Neuron (in vitro differentiated cells): ENCODE results near the gene BEST3.

Experiments used
- H2AFZ ChIP-seq: one replicate; pipeline ENCODE4 v1.6.1; 2013; ENCODE audit warnings: low read depth, mild to moderate bottlenecking, inconsistent platforms, low read length, moderate library complexity
- H3K27me3 ChIP-seq: one replicate; pipeline ENCODE4 v1.6.1; 2013; ENCODE audit warnings: low read length; ENCODE audit not compliant: insufficient read depth
- H3K36me3 ChIP-seq: one replicate; pipeline ENCODE4 v1.6.1; 2013; ENCODE audit warnings: low read length; ENCODE audit not compliant: insufficient read depth
- H3K4me1 ChIP-seq: one replicate; pipeline ENCODE4 v1.6.1; 2013; ENCODE audit warnings: low read length; ENCODE audit not compliant: insufficient read depth
- H3K4me3 ChIP-seq: 2 replicates; pipeline ENCODE4 v1.5.1; 2013; ENCODE audit warnings: mild to moderate bottlenecking, low read length, moderate library complexity
- H3K9me3 ChIP-seq: one replicate; pipeline ENCODE4 v1.6.1; 2013; ENCODE audit warnings: low read length

The BEST3 gene

DNA sequence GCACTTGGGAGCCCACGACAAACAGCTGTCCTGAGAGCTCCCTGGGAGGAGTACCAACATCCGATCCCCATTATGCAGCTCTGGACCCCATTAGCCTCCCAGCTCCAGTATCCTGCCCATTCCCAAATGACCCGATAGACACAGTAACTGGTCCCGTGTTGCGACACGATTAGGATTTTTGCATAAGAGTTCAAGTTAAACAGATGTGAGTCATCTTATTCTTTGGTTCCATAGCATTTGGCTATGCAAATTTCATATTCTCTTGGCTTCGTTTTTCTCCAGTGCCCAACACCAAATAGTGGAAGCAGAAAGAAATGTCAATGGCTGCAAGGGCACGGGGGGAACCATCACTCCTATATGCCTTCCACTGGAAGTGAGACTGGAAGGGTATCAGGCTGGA is 45.4 kb downstream of the BEST3 start:
- no peak overlapping the region for H2AFZ ChIP-seq
- peaks cover 18% of the 10 kb centered on the region for H3K4me1 ChIP-seq
- no peaks in the 10 kb centered on the region for H3K36me3 ChIP-seq
- H3K9me3 ChIP-seq = no peaks in the 10 kb centered on the region
- H3K27me3 ChIP-seq = no peaks in the 10 kb centered on the region
- no peak overlapping the region for H3K4me3 ChIP-seq

DNA sequence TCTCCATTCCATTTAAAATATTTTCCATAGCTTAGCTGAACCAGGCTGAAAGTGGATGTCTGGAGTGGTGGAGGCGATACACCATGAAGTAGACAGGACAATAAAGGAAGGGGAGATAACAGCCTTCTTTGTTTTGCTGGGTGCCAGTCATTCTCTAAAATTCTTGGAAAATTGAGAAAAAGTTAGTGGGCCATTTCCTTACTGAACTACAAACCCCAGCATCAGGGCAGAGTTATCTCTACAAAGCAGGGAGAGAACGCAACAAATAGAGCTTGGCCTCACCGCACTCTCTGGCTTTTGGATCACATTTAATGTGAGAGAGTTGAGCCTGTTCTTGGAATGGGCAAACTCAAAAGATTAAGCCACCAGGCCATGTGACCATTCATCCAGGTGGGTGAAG is 47.2 kb downstream of the BEST3 start:
- Histone ChIP-seq H3K4me1 (peaks cover 10% of the 10 kb centered on the region), H3K36me3 (no peaks in the 10 kb centered on the region), H3K9me3 (no peaks in the 10 kb centered on the region), H3K27me3 (peaks cover 4% of the 10 kb centered on the region), H3K4me3 (no peak overlapping the region), H2AFZ (no peak overlapping the region)

DNA sequence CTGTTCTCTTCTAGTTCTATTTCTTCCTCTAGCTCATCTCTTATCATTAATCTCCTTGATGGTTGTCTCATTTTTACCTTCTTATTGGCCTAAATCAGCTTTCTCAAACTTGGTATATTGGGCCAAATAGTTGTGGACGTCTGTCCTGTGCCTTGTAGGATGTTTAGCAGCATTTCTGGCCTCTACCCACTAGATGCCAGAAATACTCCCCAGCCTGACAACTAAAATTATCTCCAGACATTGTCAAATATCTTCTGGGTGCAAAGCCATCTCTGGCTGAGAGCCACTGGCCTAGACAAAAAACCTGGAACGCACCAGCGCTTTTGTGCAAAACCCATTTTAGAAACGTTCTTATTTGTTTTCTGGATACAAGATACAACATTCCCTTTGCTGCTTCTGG is 49.6 kb downstream of the BEST3 start:
- Histone ChIP-seq H3K9me3 (no peaks in the 10 kb centered on the region), H3K36me3 (no peaks in the 10 kb centered on the region), H3K4me3 (no peak overlapping the region), H2AFZ (no peak overlapping the region), H3K27me3 (peaks cover 4% of the 10 kb centered on the region), H3K4me1 (peaks cover 3% of the 10 kb centered on the region)

DNA sequence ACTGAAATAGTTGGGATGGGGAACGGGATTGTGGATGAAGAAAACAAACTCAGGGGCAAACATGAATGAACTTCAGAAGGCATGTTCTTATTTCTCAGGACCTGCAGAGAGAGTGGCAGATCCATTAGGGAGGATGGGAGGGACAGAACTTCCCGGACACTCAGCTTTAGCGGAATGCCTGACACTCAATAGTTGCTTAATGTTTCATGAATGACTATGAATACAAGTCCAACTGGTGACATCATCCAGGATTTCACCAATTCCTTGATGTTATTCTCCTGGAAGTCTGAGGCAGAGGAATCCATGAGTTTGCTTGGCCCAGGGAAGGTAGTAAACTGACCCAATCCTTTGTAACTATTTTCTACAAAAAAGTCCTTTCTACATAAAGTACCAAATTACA is 50.6 kb downstream of the BEST3 start:
- Histone ChIP-seq H2AFZ (no peak overlapping the region), H3K4me3 (no peak overlapping the region), H3K4me1 (peaks cover 3% of the 10 kb centered on the region), H3K36me3 (no peaks in the 10 kb centered on the region), H3K27me3 (peaks cover 4% of the 10 kb centered on the region), H3K9me3 (no peaks in the 10 kb centered on the region)

DNA sequence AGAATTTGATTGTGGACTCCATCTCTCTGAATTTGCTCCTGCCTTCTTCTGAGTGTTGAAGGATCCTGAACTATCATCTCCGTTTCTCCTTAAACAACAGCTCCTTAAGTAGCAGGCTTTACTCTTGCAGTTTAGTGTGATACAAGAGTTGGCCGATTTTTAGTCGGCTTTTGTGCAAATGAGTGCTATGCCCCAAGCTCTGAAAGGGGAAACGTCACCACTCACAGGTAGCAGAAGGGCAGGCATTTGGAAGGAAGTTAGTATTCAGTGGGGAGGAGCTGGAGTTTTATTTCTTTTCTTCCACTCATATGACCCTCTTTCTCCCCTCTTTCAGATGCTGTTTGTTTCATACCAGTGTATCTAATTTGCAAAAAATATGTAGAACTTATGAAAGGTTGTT is 51.9 kb downstream of the BEST3 start:
- no peaks in the 10 kb centered on the region for H3K36me3 ChIP-seq
- peaks cover 4% of the 10 kb centered on the region for H3K27me3 ChIP-seq
- no peak overlapping the region for H3K4me3 ChIP-seq
- no peaks in the 10 kb centered on the region for H3K9me3 ChIP-seq
- H2AFZ ChIP-seq = no peak overlapping the region
- peaks cover 3% of the 10 kb centered on the region for H3K4me1 ChIP-seq

DNA sequence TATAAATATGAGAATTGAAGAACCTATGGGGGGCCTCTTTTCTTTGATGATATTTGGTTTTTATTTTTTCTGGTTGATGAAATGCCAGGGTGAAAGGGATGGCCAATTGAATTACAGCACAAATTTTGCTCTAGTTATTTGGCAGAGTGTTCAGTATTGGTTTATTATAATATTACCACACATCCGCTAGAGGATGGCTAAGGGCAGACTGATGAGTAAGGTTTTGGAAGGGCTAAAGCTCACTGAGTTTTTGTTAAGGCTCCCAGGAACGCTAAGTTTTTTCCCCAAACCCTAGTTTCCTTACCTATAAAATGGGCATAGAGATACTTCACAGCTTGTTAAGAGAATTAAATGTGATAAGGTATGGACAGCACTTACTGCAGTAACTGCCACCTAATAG is 54.1 kb downstream of the BEST3 start:
- Histone ChIP-seq H3K27me3 (peaks cover 4% of the 10 kb centered on the region), H3K4me3 (no peak overlapping the region), H3K4me1 (no peaks in the 10 kb centered on the region), H2AFZ (no peak overlapping the region), H3K9me3 (no peaks in the 10 kb centered on the region), H3K36me3 (no peaks in the 10 kb centered on the region)

DNA sequence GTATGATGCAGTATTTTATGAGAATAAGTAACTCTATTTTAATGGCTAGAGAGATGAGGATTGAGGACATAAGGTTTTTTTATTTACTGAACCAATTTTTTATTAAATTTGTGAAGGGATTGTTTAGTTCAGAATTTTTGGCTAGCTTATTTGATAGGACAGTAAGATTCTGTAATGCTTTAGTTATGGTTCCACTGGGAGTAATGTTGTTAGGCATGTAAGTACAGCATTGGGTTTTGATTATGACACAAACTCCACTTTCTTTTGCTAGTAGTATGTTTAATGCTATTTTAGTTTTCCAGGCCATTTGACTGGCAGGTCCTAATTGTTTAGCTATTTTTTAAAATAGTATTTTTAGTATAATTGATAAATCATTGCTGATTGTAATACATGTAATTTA is 54.6 kb downstream of the BEST3 start:
- no peaks in the 10 kb centered on the region for H3K36me3 ChIP-seq
- no peaks in the 10 kb centered on the region for H3K9me3 ChIP-seq
- no peak overlapping the region for H3K4me3 ChIP-seq
- no peaks in the 10 kb centered on the region for H3K4me1 ChIP-seq
- H3K27me3 ChIP-seq = peaks cover 4% of the 10 kb centered on the region
- no peak overlapping the region for H2AFZ ChIP-seq

DNA sequence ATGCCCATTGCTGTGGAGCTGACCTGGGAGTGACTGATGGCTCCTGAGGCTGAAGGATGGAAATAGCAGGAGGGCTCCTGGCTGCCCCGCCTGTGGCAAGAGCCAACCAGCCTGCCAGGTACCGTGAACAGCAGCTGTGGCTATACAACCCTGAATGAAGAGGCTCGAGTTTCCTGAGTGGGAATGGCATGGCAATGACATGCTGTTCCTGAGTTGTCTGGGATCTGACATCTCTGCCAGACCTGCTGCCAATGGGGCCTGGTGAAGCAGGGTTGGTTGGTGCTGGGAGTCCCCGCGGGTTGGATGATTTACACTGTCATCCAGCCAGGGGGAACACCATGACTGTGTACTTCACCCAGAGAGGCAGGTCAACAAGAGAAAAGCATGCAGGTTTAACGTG is 56.6 kb downstream of the BEST3 start:
- peaks cover 5% of the 10 kb centered on the region for H3K27me3 ChIP-seq
- H3K4me1 ChIP-seq = no peaks in the 10 kb centered on the region
- no peaks in the 10 kb centered on the region for H3K36me3 ChIP-seq
- H3K4me3 ChIP-seq = no peak overlapping the region
- no peak overlapping the region for H2AFZ ChIP-seq
- no peaks in the 10 kb centered on the region for H3K9me3 ChIP-seq

DNA sequence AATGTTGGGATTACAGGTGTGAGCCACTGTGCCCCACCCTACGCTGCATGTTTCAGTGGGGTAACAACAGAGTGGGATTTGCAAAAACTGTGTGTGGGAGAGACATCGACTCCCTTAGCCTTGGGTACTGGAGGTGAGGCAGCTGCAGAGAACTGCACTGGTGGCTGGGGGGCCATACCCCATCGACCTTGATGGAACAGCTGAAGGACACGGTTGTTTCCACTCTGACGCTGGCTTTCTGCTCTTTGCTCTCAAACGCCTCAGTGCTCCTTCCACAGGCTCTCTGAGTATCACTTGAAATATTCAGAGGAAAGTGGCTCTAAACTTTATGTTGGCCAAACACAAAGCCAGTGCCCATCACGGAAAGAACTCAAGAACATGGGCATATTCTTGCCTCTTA is 57.6 kb downstream of the BEST3 start:
- Histone ChIP-seq H3K4me3 (no peak overlapping the region), H2AFZ (no peak overlapping the region), H3K9me3 (no peaks in the 10 kb centered on the region), H3K27me3 (peaks cover 3% of the 10 kb centered on the region), H3K36me3 (no peaks in the 10 kb centered on the region), H3K4me1 (no peaks in the 10 kb centered on the region)

DNA sequence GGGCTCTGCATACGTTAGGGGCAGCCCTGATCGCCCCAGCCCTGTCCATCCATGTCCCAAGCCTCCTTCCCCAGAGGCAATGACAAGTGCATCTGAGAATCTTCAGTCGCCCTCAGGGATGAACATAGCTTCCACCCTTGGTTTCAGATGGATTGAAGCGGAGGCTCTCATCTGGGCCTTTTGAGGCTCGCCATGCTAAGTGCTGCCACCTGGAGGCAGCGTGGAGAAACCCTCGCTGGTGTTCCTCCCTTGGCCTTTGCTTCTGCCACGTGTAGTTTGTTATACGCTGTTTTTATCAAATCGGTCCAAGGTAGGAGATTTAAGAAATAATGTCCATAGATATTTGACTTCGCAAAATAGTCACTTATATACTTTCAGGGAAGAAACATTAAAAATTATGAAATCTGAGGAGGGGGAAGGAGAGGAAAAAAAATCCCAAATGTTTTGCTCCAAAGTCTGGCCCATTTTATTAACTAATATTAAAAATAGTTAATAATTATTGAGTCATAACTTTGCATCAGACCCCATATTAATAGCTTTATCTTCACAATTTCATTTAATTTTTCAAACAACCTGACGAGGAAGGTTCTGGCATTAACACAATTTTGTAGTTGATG is 59.6 kb downstream of the BEST3 start:
- Histone ChIP-seq H3K4me3 (no peak overlapping the region), H3K4me1 (no peaks in the 10 kb centered on the region), H3K27me3 (peaks cover 3% of the 10 kb centered on the region), H3K9me3 (no peaks in the 10 kb centered on the region), H3K36me3 (no peaks in the 10 kb centered on the region), H2AFZ (no peak overlapping the region)

DNA sequence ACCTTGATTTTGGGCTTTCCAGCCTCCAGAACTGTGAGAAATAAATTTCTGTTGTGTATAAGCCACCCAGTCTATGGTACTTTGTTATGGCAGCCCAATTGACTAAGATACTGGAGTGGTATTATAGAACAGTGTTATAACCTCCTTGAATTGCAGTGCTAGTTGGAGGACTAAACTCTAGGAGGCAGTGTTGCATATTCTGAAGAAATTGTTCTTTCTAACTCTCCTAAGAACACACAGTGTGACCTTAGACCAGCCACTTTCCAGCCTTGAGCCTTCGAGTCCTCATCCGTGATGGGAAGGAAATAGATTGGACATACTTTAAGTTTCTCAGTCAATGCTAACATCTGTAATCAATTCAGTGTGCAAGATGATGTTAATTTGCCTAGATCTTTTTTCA is 66.0 kb downstream of the BEST3 start:
- H3K36me3 ChIP-seq = no peaks in the 10 kb centered on the region
- H3K9me3 ChIP-seq = no peaks in the 10 kb centered on the region
- H3K4me3 ChIP-seq = no peak overlapping the region
- no peaks in the 10 kb centered on the region for H3K4me1 ChIP-seq
- peaks cover 3% of the 10 kb centered on the region for H3K27me3 ChIP-seq
- no peak overlapping the region for H2AFZ ChIP-seq

DNA sequence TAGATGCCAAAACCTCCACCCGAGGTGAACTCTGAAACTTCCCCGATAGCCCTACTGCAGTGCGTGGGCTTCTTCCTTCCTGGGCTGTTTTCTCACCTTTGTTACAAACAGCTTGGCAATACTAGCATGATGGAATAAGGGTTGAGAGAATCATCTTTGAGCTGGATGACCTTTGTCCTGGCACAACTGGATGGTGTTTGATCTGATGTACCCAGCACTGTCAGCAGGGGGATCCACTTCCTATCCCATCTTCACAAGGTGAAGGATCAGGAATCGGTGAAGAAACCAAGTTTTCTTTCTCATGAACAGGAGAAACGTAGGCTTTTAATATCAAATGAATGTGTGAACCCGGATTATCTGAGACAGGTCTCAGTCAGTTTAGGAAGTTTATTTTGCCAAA is 68.9 kb downstream of the BEST3 start:
- Histone ChIP-seq H2AFZ (no peak overlapping the region), H3K27me3 (no peaks in the 10 kb centered on the region), H3K9me3 (no peaks in the 10 kb centered on the region), H3K36me3 (no peaks in the 10 kb centered on the region), H3K4me1 (no peaks in the 10 kb centered on the region), H3K4me3 (no peak overlapping the region)

DNA sequence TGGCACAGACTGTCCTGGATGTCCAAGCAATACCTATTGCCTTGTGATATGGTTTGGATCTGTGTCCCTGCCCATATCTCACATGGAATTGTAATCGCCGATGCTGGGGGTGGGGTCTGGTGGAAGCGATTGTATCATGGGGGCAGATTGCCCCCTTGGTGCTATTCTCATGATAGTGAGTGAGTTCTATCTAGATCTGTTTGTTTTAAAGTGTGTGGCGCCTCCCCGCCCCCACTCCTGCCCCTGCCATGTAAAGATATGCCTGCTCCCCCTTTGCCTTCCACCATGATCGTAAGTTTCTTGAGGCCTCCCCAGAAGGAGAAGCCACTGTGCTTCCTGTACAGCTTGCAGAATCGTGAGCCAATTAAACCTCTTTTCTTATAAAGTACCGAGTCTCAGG is 71.6 kb downstream of the BEST3 start:
- no peaks in the 10 kb centered on the region for H3K4me1 ChIP-seq
- no peaks in the 10 kb centered on the region for H3K9me3 ChIP-seq
- H2AFZ ChIP-seq = no peak overlapping the region
- no peaks in the 10 kb centered on the region for H3K27me3 ChIP-seq
- H3K36me3 ChIP-seq = no peaks in the 10 kb centered on the region
- no peak overlapping the region for H3K4me3 ChIP-seq

DNA sequence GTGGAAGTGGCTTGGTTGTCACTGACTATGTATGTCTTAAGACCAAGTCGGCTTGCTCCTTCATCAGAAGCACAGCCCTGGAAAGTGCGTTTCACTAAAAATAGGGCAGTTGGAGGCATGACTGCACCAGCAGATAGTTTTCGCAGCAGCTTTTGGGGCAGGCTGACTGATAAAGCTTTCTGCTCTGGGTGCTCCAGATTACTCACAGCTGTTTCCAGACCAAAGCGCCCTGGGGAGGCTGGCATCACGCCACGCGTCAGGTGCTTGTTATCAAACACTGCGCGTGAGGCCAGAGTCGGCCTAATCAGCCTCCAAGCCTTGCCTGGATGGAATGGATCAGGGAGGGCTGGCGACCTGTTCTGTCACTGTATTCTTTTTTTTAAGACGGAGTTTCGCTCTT is 75.1 kb downstream of the BEST3 start:
- no peak overlapping the region for H3K4me3 ChIP-seq
- H2AFZ ChIP-seq = no peak overlapping the region
- H3K27me3 ChIP-seq = no peaks in the 10 kb centered on the region
- H3K9me3 ChIP-seq = no peaks in the 10 kb centered on the region
- H3K4me1 ChIP-seq = no peaks in the 10 kb centered on the region
- no peaks in the 10 kb centered on the region for H3K36me3 ChIP-seq
